OCI-LY1 (cell line): ENCODE measurements around the gene P2RY1.

Experiments
- EZH2 ChIP-seq: fragments of 200-600 bp; sonication (generic), shearing (Covaris generic); IDR thresholded peaks from 2 replicates; pipeline ENCODE4 v1.8.0; 2017; ENCODE audit warnings: borderline replicate concordance, mixed run types, mild to moderate bottlenecking, antibody characterized with exemption, low read length, moderate library complexity, mixed read lengths
- TF ChIP-seq, protein P1 (sequence below): fragments of 200-600 bp; sonication (generic), shearing (Covaris generic); IDR thresholded peaks from 2 replicates; pipeline ENCODE4 v1.5.1; 2017; ENCODE audit warnings: mild to moderate bottlenecking, antibody characterized with exemption, low read length, moderate library complexity, mixed read lengths

DNA sequence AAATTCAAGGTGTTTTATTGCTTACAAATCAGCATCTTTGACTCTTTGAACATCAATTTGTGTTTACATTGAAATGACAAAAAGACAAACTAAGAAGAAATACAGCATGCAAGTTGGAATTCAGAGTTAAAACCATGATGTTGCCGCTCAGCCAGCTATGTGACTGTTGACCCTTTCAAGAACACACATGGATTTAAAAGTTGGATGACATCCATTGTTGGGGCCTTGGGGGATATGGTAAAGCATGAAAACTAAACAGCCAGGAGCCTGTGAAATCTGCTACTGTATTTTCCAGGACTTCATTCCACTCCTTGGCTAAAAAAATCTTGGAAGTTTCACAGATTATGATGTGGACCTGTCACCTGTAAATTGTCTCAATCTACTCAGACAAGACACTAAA lies 4.6 kb downstream of the P2RY1 start:
- TF ChIP-seq, protein P1, sequence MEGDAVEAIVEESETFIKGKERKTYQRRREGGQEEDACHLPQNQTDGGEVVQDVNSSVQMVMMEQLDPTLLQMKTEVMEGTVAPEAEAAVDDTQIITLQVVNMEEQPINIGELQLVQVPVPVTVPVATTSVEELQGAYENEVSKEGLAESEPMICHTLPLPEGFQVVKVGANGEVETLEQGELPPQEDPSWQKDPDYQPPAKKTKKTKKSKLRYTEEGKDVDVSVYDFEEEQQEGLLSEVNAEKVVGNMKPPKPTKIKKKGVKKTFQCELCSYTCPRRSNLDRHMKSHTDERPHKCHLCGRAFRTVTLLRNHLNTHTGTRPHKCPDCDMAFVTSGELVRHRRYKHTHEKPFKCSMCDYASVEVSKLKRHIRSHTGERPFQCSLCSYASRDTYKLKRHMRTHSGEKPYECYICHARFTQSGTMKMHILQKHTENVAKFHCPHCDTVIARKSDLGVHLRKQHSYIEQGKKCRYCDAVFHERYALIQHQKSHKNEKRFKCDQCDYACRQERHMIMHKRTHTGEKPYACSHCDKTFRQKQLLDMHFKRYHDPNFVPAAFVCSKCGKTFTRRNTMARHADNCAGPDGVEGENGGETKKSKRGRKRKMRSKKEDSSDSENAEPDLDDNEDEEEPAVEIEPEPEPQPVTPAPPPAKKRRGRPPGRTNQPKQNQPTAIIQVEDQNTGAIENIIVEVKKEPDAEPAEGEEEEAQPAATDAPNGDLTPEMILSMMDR = no peak
- no peak for TF ChIP-seq EZH2
